HCT116 (cell line): Measurements from ENCODE around the gene MRPL39. TPM values are rescaled to one million over a fixed set of nuclear protein-coding genes. Genes with fewer than 3 reads are reported as not detected.

Source experiments
- ATAC-seq: fragments of 200-7000 bp; cut with Tn5 transposase; 2 replicates; pipeline ENCODE4 v1.9.1; 2020; ENCODE audit warnings: mild to moderate bottlenecking, moderate library complexity
- BruUV-seq: library from RNA; stranded (reverse); fragments of 400-500 nt; replicated peaks from 2 replicates; lab custom pipeline; 2021; lab: Mats Ljungman, UMichigan
- CTCF ChIA-PET: fragments of 300-600 bp; sonication (Branson Sonifier 250); formaldehyde crosslinking; loops from one replicate; lab custom pipeline; 2021; ENCODE audit warnings: antibody characterized with exemption; lab: Charles Lee
- POLR2A ChIA-PET: fragments of 300-600, 350-600 bp; sonication (Branson Sonifier 250); formaldehyde crosslinking; loops from one replicate; lab custom pipeline; 2021; ENCODE audit warnings: antibody characterized with exemption; lab: Charles Lee
- RAD21 ChIA-PET, 2 experiments: fragments of 300-600 bp; sonication (Branson Sonifier 250); formaldehyde crosslinking; loops; one replicate each; lab custom pipeline; 2023; ENCODE audit warnings: low total read pairs in 2 of 2; ENCODE audit not compliant: uncharacterized antibody in 2 of 2, unreplicated experiment in 2 of 2, low non-redundant PET in 1 of 2; lab: Charles Lee
- DNase-seq: peaks from one replicate; pipeline ENCODE4 v3.0.0-alpha.2; 2010; ENCODE audit warnings: low read depth, low spot score
- H2AFZ ChIP-seq: fragments of 200-600 bp; shearing (Covaris generic), sonication (generic); 2 replicates; pipeline ENCODE4 v1.6.1; 2017; ENCODE audit warnings: low read depth, mixed run types, mixed read lengths, antibody characterized with exemption, low read length; ENCODE audit not compliant: poor library complexity, severe bottlenecking
- H3K27ac ChIP-seq: 2 replicates; pipeline ENCODE4 v1.5.1; 2012; ENCODE audit warnings: low read depth, low read length
- H3K27me3 ChIP-seq: fragments of 200-600 bp; sonication (generic); 2 replicates; pipeline ENCODE4 v1.6.1; 2016; ENCODE audit warnings: mixed run types, low read length, mixed read lengths; ENCODE audit not compliant: insufficient read depth
- H3K36me3 ChIP-seq, 2 experiments: fragments of 200-500 bp in 1 of 2; fragments of 200-600 bp in 1 of 2; sonication (Bioruptor generic) in 1 of 2; sonication (generic) in 1 of 2; 2 replicates each; pipeline versions ENCODE4 v1.5.1 to v1.6.1; 2014 to 2016; ENCODE audit warnings: low read length in 2 of 2, inconsistent platforms in 1 of 2, mixed read lengths in 1 of 2, mixed run types in 1 of 2; ENCODE audit not compliant: insufficient read depth in 2 of 2, control insufficient read depth in 1 of 2
- H3K4me1 ChIP-seq, 2 experiments: fragments of 200-600 bp in 1 of 2; sonication (generic) in 1 of 2; 2 replicates each; pipeline versions ENCODE4 v1.5.1 to v1.6.1; 2012 to 2017; ENCODE audit warnings: low read length in 2 of 2, inconsistent platforms in 1 of 2, mild to moderate bottlenecking in 1 of 2, mixed read lengths in 1 of 2, mixed run types in 1 of 2, moderate library complexity in 1 of 2; ENCODE audit not compliant: insufficient read depth in 2 of 2, control insufficient read depth in 1 of 2
- H3K4me2 ChIP-seq: fragments of 200-600 bp; sonication (generic); 2 replicates; pipeline ENCODE4 v1.6.1; 2017; ENCODE audit warnings: mixed run types, low read length, mixed read lengths
- H3K4me3 ChIP-seq, 2 experiments: fragments of 200-600 bp in 1 of 2; sonication (generic) in 1 of 2; replicated peaks in 1 of 2; 2 replicates each; pipeline ENCODE4 v1.5.1; 2011 to 2016; ENCODE audit warnings: low read length in 2 of 2, control low read depth in 1 of 2, low read depth in 1 of 2, mild to moderate bottlenecking in 1 of 2, mixed read lengths in 1 of 2, mixed run types in 1 of 2
- H3K79me2 ChIP-seq: fragments of 200-600 bp; sonication (generic); 2 replicates; pipeline ENCODE4 v1.6.1; 2017; ENCODE audit warnings: mild to moderate bottlenecking, mixed run types, low read length, moderate library complexity, mixed read lengths; ENCODE audit not compliant: insufficient read depth
- H3K9ac ChIP-seq: fragments of 200-600 bp; sonication (generic); 2 replicates; pipeline ENCODE4 v1.6.1; 2016; ENCODE audit warnings: low read length, mixed read lengths
- H3K9me2 ChIP-seq: fragments of 200-600 bp; sonication (generic), shearing (Covaris generic); 2 replicates; pipeline ENCODE4 v1.6.1; 2017; ENCODE audit warnings: mixed run types, mild to moderate bottlenecking, moderate library complexity; ENCODE audit not compliant: insufficient read depth
- H3K9me3 ChIP-seq, 2 experiments: fragments of 200-500 bp in 1 of 2; fragments of 200-600 bp in 1 of 2; sonication (Bioruptor generic) in 1 of 2; sonication (generic) in 1 of 2; 2 replicates each; pipeline ENCODE4 v1.6.1; 2014 to 2017; ENCODE audit warnings: low read length in 2 of 2, mixed read lengths in 2 of 2, inconsistent platforms in 1 of 2, low read depth in 1 of 2, mild to moderate bottlenecking in 1 of 2, mixed run types in 1 of 2, moderate library complexity in 1 of 2; ENCODE audit not compliant: control insufficient read depth in 1 of 2, insufficient read depth in 1 of 2
- H4K20me1 ChIP-seq: fragments of 200-600 bp; sonication (generic), shearing (Covaris generic); 2 replicates; pipeline ENCODE4 v1.6.1; 2017; ENCODE audit warnings: mixed run types, mild to moderate bottlenecking, moderate library complexity; ENCODE audit not compliant: insufficient read depth
- ATF3 ChIP-seq: IDR thresholded peaks from 2 replicates; pipeline ENCODE4 v1.6.1; 2012
- CBX3 ChIP-seq: IDR thresholded peaks from 2 replicates; pipeline ENCODE4 v1.6.1; 2012; ENCODE audit warnings: low read depth
- CEBPB ChIP-seq: IDR thresholded peaks from 2 replicates; pipeline ENCODE4 v1.6.1; 2012; ENCODE audit warnings: low read depth
- CTCF ChIP-seq, 3 experiments: fragments of 200-600 bp in 1 of 3; sonication (generic) in 1 of 3; IDR thresholded peaks in 2 of 3; conservative IDR thresholded peaks in 1 of 3; 2 replicates each; pipeline ENCODE4 v1.5.1; 2012 to 2017; ENCODE audit warnings: low read depth in 2 of 3, low read length in 2 of 3, antibody characterized with exemption in 1 of 3, borderline replicate concordance in 1 of 3, control low read depth in 1 of 3, mild to moderate bottlenecking in 1 of 3, mixed read lengths in 1 of 3, mixed run types in 1 of 3, moderate library complexity in 1 of 3; ENCODE audit not compliant: insufficient read depth in 1 of 3
- EGR1 ChIP-seq: IDR thresholded peaks from 2 replicates; pipeline ENCODE4 v1.6.1; 2012; ENCODE audit warnings: low read depth
- ELF1 ChIP-seq: IDR thresholded peaks from 2 replicates; pipeline ENCODE4 v1.6.1; 2012; ENCODE audit warnings: low read depth, borderline replicate concordance
- EZH2phosphoT487 ChIP-seq: fragments of 200-600 bp; IDR thresholded peaks from 2 replicates; pipeline ENCODE4 v1.6.1; 2018; ENCODE audit warnings: antibody characterized with exemption, borderline replicate concordance
- FOSL1 ChIP-seq: IDR thresholded peaks from 2 replicates; pipeline ENCODE4 v1.6.1; 2012; ENCODE audit warnings: low read depth
- JUND ChIP-seq: IDR thresholded peaks from 2 replicates; pipeline ENCODE4 v1.6.1; 2012
- MAX ChIP-seq: IDR thresholded peaks from 2 replicates; pipeline ENCODE4 v1.6.1; 2012
- POLR2A ChIP-seq: IDR thresholded peaks from 2 replicates; pipeline ENCODE4 v1.7.0; 2011; ENCODE audit warnings: borderline replicate concordance; ENCODE audit not compliant: insufficient read depth, insufficient read length; ENCODE audit errors: extremely low read depth
- RAD21 ChIP-seq: IDR thresholded peaks from 2 replicates; pipeline ENCODE4 v1.6.1; 2012; ENCODE audit warnings: low read depth, mild to moderate bottlenecking
- SIN3A ChIP-seq: IDR thresholded peaks from 2 replicates; pipeline ENCODE4 v1.6.1; 2012; ENCODE audit warnings: low read depth
- SRF ChIP-seq: IDR thresholded peaks from 2 replicates; pipeline ENCODE4 v1.6.1; 2012; ENCODE audit warnings: low read depth
- TCF7L2 ChIP-seq: IDR thresholded peaks from 2 replicates; pipeline ENCODE4 v1.7.0; 2011; ENCODE audit warnings: borderline replicate concordance, inconsistent platforms; ENCODE audit not compliant: insufficient read depth, insufficient read length; ENCODE audit errors: extremely low read depth
- YY1 ChIP-seq: IDR thresholded peaks from 2 replicates; pipeline ENCODE4 v1.6.1; 2011; ENCODE audit warnings: low read length, low read depth, moderate library complexity, mild to moderate bottlenecking; ENCODE audit not compliant: insufficient replicate concordance; ENCODE audit errors: extremely low read depth
- ZNF274 ChIP-seq: fragments of 200-500 bp; sonication (Bioruptor generic); IDR thresholded peaks from 2 replicates; pipeline ENCODE4 v1.6.1; 2014; ENCODE audit warnings: mild to moderate bottlenecking, low read depth, low read length, inconsistent platforms
- intact Hi-C: fragments of 100-400 bp; cut with micrococcal nuclease; formaldehyde crosslinking; loops from 2 replicates; pipeline ENCODE4 v1.10.0; 2022
- total RNA-seq: library from RNA; stranded (reverse); gene quantifications from one replicate; pipeline ENCODE4 v1.2.1, GENCODE V29; 2021; ENCODE audit not compliant: unreplicated experiment

MRPL39 gene
- total RNA-seq, 1 experiment from 2014 or later = 41.1 TPM

- no TSS peak for BruUV-seq
- Histone ChIP-seq H3K9me2 (no peaks in the 10 kb centered on the region), H3K27me3 (no peaks in the 10 kb centered on the region), H3K79me2 (no peaks in the 10 kb centered on the region), H3K4me1 (no peaks in the 10 kb centered on the region), H3K9me3 (no peaks in the 10 kb centered on the region), H3K27ac (no peak overlapping the region), H3K36me3 (peaks cover 7 to 17% of the 10 kb centered on the region in 2 experiments; a peak in 3 of 4 replicates), H4K20me1 (no peaks in the 10 kb centered on the region), H3K9ac (no peak overlapping the region), H2AFZ (no peak overlapping the region), H3K4me2 (no peak overlapping the region), H3K4me3 (no peak overlapping the region)
- no peak for DNase-seq
- RAD21 ChIA-PET = no interaction called here
- ATAC-seq = no peak
- CTCF ChIA-PET = no interaction called here
- intact Hi-C loops = no loop called here
- no peak for TF ChIP-seq ZNF274
- no peak for TF ChIP-seq POLR2A
- TF ChIP-seq ATF3 = no peak
- TF ChIP-seq EZH2phosphoT487 = no peak
- no peak for TF ChIP-seq CTCF (IDR thresholded peaks at IDR 0.05 in 2 of 3, conservative IDR thresholded peaks at IDR 0.05 in 1 of 3; ENCODE audit: borderline replicate concordance in 1 of 3, insufficient read depth in 1 of 3, low read depth in 2 of 3, low read length in 2 of 3)
- no peak for TF ChIP-seq EGR1
- TF ChIP-seq JUND = no peak
- no peak for TF ChIP-seq TCF7L2
- TF ChIP-seq CEBPB = no peak
- TF ChIP-seq SIN3A = no peak
- no peak for TF ChIP-seq ELF1
- no peak for TF ChIP-seq RAD21
- no peak for TF ChIP-seq FOSL1
- TF ChIP-seq SRF = no peak
- TF ChIP-seq CBX3 = no peak
- no peak for TF ChIP-seq YY1
- TF ChIP-seq MAX = no peak
- POLR2A ChIA-PET = no interaction called here
Measured at GRCh38 chr21:25586791-25587190, 20.5 kb downstream of the MRPL39 start.
